GM21447 (cell line): Measurements from ENCODE around the gene RPL13A.

Source experiments
- ATAC-seq: cut with Tn5 transposase; IDR thresholded peaks from one replicate; pipeline ENCODE4 v1.9.1; 2021; ENCODE audit not compliant: unreplicated experiment

RPL13A gene

GRCh38 chr19:49502866-49503581, 15.6 kb downstream of the RPL13A start:
- ATAC-seq = no peak

DNA sequence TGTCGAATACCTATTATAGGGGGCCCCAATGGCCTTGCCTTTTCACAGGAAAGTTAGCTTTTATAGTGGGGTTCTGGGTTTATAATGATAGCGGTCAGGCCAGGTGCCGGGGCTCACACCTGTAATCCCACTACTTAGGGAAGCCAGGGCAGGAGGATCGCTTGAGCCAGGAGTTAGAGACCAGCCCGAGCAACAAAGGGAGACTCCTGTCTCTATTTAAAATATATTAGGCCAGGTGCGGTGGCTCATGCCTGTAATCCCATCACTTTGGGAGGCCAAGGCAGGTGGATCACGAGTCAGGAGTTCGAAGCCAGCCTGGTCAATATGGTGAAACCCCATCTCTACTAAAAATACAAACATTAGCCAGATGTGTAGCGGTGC, 16.2 kb downstream of the RPL13A start:
- ATAC-seq = no peak

GRCh38 chr19:49506575-49507105, 19.2 kb downstream of the RPL13A start:
- ATAC-seq = no peak

GRCh38 chr19:49507803-49508494, 20.5 kb downstream of the RPL13A start:
- no peak for ATAC-seq

DNA sequence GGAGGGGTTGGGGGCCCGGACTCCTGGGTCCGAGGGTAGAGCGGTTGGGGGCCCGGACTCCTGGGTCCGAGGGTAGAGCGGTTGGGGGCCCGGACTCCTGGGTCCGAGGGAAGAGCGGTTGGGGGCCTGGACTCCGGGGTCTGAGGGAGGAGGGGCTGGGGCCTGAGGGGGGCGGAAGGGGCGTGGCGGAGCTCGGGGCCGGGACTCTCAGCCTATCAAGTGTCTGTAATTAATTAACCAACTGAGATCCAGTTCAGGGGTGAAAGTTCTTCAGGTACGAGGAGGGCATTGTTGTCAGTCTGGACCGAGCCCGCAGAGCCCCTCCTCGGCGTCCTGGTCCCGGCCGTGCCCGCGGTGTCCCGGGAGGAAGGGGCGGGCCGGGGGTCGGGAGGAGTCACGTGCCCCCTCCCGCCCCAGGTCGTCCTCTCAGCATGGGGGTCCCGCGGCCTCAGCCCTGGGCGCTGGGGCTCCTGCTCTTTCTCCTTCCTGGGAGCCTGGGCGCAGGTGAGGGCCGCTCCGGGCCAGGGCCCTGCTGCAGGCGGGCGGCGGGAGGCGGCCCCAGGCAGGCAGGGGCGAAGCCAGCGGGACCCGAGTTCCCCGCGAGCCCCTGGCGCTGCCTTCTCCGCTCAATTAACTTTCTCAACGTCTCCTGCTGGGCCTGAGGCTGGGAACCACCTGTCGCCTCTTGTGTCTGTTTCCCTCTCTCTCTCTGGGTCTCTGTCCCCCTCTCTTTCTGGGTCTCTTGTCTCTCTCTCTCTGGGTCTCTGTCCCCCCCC, 25.8 kb downstream of the RPL13A start:
- ATAC-seq = no peak

- ATAC-seq = no peak
Observed at GRCh38 chr19:49513746-49514118, 26.3 kb downstream of the RPL13A start.

DNA sequence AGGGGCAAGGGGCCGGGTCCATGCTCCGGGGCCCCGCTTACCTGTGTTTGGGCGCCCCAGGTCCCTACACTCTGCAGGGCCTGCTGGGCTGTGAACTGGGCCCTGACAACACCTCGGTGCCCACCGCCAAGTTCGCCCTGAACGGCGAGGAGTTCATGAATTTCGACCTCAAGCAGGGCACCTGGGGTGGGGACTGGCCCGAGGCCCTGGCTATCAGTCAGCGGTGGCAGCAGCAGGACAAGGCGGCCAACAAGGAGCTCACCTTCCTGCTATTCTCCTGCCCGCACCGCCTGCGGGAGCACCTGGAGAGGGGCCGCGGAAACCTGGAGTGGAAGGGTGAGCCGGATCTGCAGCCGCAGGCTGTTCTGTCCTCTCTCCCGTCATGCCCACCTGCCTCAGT, 26.7 kb downstream of the RPL13A start:
- no peak for ATAC-seq

- ATAC-seq = no peak
Observed at GRCh38 chr19:49515767-49516166, 28.4 kb downstream of the RPL13A start.

- ATAC-seq = no peak
Observed at GRCh38 chr19:49518033-49518432, 30.6 kb downstream of the RPL13A start.

- ATAC-seq = no peak
Observed at GRCh38 chr19:49520705-49521319, 33.4 kb downstream of the RPL13A start.

DNA sequence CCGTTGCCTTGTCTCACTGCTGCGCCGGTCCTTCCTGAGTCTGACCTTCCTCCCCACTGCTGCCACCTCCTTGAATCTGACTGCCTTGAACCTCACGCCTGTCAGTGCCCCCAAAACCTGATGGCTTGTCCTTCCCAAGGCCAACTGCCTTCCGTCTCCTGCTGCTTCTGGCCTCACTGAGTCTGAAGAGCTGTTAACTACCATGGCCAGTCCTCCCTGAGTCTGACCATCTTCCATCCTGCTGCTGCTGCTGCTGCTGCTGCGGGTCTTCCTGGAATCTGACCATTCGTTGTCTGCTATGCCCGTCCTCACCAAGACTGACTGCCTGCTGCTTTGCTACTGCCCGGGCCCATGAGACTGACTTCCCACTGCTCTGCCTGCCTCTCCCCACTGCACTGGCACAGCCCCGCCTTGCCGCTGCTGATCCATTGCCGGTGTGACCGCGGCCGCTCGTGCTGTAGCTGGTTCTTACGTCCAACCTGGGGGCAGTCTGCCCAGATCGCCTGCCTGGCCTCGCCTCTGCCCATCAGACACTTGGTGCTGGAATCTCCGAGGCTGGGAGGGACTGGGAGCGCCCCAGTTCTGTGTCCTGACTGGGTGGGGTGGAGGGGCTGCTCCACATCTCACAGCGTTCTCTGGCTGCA, 37.5 kb downstream of the RPL13A start:
- no peak for ATAC-seq

GRCh38 chr19:49528211-49528771, 40.9 kb downstream of the RPL13A start:
- ATAC-seq = no peak

DNA sequence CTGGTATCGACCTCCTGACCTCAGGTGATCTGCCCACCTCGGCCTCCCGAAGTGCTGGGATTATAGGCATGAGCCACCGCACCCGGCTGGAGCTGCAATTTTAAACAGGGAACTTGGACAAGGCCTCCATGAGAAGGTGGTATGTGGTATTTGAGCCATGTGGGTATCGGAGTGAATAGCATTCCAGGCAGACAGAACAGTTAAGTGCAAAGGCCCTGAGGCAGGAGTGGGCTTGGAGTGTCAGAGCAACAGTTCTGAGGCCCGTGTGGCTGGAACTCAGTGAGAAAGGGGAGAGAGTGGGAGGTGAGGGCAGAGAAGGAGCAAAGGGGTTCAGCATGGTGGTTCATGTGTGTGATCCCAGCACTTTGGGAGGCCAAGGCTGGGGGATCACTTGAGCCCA, 43.3 kb downstream of the RPL13A start:
- ATAC-seq = no peak

GRCh38 chr19:49533551-49534488, 46.4 kb downstream of the RPL13A start:
- peak; percentile 57 for ATAC-seq

GRCh38 chr19:49534632-49535385, 47.4 kb downstream of the RPL13A start:
- ATAC-seq = no peak

- ATAC-seq = no peak
Observed at GRCh38 chr19:49536921-49537462, 49.6 kb downstream of the RPL13A start.

DNA sequence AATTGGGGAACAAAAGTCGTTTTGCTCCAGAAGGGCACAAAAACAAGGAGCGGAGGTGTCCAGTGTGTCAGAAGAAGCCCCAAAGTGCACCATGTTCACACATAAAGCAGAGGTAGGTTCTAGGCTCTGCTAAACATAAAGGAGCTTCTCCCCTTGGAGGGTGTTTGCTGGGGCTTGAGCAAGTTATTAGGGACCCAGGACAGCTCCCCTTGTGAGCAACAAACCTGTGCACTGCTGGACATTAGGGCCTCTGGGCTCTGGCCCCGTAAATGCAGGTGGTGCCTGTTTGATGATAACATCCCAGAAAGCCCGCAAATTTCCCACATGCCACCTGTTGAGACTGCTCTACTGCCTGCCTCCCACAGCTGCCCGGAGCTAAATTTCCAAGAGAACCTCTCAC, 51.2 kb downstream of the RPL13A start:
- no peak for ATAC-seq

DNA sequence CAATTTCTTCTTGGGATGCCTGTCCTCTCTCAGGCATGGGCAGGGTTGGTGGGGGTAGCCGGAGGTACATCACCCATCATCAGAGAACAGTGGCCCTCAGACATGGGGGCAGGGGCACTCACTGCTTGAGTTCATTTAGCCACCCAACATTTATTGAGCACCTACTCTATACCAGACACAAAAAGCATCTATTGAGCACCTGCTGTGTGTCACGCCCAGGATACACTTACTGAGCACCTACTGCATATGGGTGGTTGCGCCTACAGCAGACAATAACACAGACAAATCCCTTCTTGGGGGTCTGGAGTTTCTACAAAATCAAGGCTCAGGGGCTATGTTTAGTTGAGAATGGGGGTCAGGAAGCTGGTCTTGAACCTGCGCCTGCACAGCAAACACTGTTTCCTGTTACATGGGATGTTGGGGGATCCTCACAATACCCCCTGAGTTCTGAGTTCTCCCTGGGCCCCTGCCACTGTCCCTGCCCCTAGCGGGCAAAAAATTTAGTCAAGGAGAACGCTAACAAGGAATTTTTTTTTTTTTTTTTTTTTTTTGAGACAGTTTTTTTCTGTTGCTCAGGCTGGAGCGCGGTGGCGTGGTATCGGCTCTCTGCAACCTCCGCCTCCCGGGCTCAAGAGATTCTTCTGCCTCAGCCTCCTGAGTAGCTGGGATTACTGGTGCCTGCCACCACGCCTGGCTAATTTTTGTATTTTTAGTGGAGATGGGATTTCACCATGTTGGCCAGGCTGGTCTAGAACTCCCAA, 52.0 kb downstream of the RPL13A start:
- no peak for ATAC-seq
